Karpas-422 (cell line): ENCODE measurements around the gene LHX8. TPM values are rescaled to one million over a fixed set of nuclear protein-coding genes. Genes with fewer than 3 reads are reported as not detected.

Source experiments
- DNase-seq: peaks from one replicate; pipeline ENCODE4 v3.0.0-alpha.2; 2015
- H2AFZ ChIP-seq: fragments of 200-600 bp; sonication (generic); 2 replicates; pipeline ENCODE4 v1.6.1; 2014; ENCODE audit warnings: antibody characterized with exemption, low read length, mixed read lengths
- H3K27ac ChIP-seq: fragments of 200-600 bp; sonication (generic); 2 replicates; pipeline ENCODE4 v1.5.1; 2014; ENCODE audit warnings: mild to moderate bottlenecking, low read length, moderate library complexity
- H3K27me3 ChIP-seq: fragments of 200-600 bp; sonication (generic); 2 replicates; pipeline ENCODE4 v1.6.1; 2014; ENCODE audit warnings: low read length, mixed read lengths
- H3K36me3 ChIP-seq: fragments of 200-600 bp; sonication (generic); 2 replicates; pipeline ENCODE4 v1.6.1; 2014; ENCODE audit warnings: low read length, mixed read lengths; ENCODE audit not compliant: insufficient read depth
- H3K4me1 ChIP-seq: fragments of 200-600 bp; sonication (generic); 2 replicates; pipeline ENCODE4 v1.6.1; 2014; ENCODE audit warnings: mild to moderate bottlenecking, low read length, mixed read lengths
- H3K4me2 ChIP-seq: fragments of 200-600 bp; sonication (generic); 2 replicates; pipeline ENCODE4 v1.6.1; 2014; ENCODE audit warnings: low read length, low read depth, mild to moderate bottlenecking; ENCODE audit not compliant: poor library complexity, severe bottlenecking
- H3K4me3 ChIP-seq: fragments of 200-600 bp; sonication (generic); 2 replicates; pipeline ENCODE4 v1.5.1; 2014; ENCODE audit warnings: mild to moderate bottlenecking, antibody characterized with exemption, low read length, mixed read lengths
- H3K79me2 ChIP-seq: fragments of 200-600 bp; sonication (generic); 2 replicates; pipeline ENCODE4 v1.6.1; 2014; ENCODE audit warnings: mild to moderate bottlenecking, low read length, mixed read lengths
- H3K9ac ChIP-seq: fragments of 200-600 bp; sonication (generic); 2 replicates; pipeline ENCODE4 v1.6.0; 2014; ENCODE audit warnings: low read length
- H3K9me2 ChIP-seq: fragments of 200-600 bp; sonication (generic), shearing (Covaris generic); replicated peaks from 2 replicates; pipeline ENCODE4 v1.6.0; 2014; ENCODE audit warnings: mild to moderate bottlenecking, low read length, moderate library complexity; ENCODE audit not compliant: insufficient read depth
- H3K9me3 ChIP-seq: fragments of 300-700, 200-600 bp; sonication (generic); 2 replicates; pipeline ENCODE4 v1.6.1; 2014; ENCODE audit warnings: low read length, mixed read lengths
- H4K20me1 ChIP-seq: fragments of 200-600 bp; sonication (generic); 2 replicates; pipeline ENCODE4 v1.6.1; 2014; ENCODE audit warnings: mild to moderate bottlenecking, antibody characterized with exemption, low read length, low read depth; ENCODE audit not compliant: insufficient read depth
- small RNA-seq: library from RNA; depleted of rRNA; stranded (forward); fragments of <200 nt; gene quantifications from one replicate; pipeline ENCODE3, GENCODE V24; 2014
- total RNA-seq: library from RNA; depleted of rRNA; stranded (reverse); fragments of >200 nt; shearing (Covaris generic); gene quantifications from 2 replicates; pipeline ENCODE4 v1.2.3, GENCODE V29; 2014; ENCODE audit warnings: low replicate concordance

LHX8 gene
- total RNA-seq, 1 experiment from 2014 or later, result not detected

- no peak for DNase-seq
- H3K9ac ChIP-seq, result no peak overlapping the region
Observed at GRCh38 chr1:75208862-75209261, 74.7 kb downstream of the LHX8 start.

More at GRCh38 chr1:75208862-75209261, 74.7 kb downstream of the LHX8 start:
- no peaks in the 10 kb centered on the region for H3K9me3 ChIP-seq
- no peak overlapping the region for H2AFZ ChIP-seq
- H3K27ac ChIP-seq, result no peak overlapping the region
- H3K79me2 ChIP-seq, result no peaks in the 10 kb centered on the region
- H3K9me2 ChIP-seq, result no peaks in the 10 kb centered on the region
- H4K20me1 ChIP-seq, result no peaks in the 10 kb centered on the region
- no peaks in the 10 kb centered on the region for H3K36me3 ChIP-seq
- no peaks in the 10 kb centered on the region for H3K4me1 ChIP-seq
- no peak overlapping the region for H3K4me2 ChIP-seq
- H3K27me3 ChIP-seq, result no peaks in the 10 kb centered on the region
- H3K4me3 ChIP-seq, result no peak overlapping the region

Small RNA genes within 50 kb of the gene (small RNA-seq; reads per million reads assigned to genes)
- gene RNU6-622P, result not detected
